Epithelial cell of prostate (primary cell): Measurements from ENCODE around the gene ADAMTS16.
"Not testable (repeated sequence)": the region's sequence is repeated elsewhere in the genome, so short reads cannot be mapped to it uniquely, and the experiment has no call there.

Experiments
- DNase-seq: peaks from one replicate; pipeline ENCODE4 v3.0.0-alpha.2; 2011; ENCODE audit warnings: low read depth, low spot score
- H3K27ac ChIP-seq: fragments of 450-650 bp; 2 replicates; pipeline ENCODE4 v1.5.1; 2017; ENCODE audit warnings: mild to moderate bottlenecking

Gene ADAMTS16

GRCh38 chr5:5139777-5140478, at the start of gene ADAMTS16:
Gene ADAMTS16 (plus strand): TSS chr5:5140330. CDS start chr5:5140468, 138 bp downstream.
- DNase-seq, result no peak
- H3K27ac ChIP-seq, result no peak within 1 kb of the TSS

- no peak for DNase-seq
- no peak overlapping the region for H3K27ac ChIP-seq
These were observed 48.0 kb upstream of the ADAMTS16 start for GRCh38 chr5:5092149-5092548.

- no peak for DNase-seq
- H3K27ac ChIP-seq, result no peak overlapping the region
These were observed 39.5 kb upstream of the ADAMTS16 start for GRCh38 chr5:5100635-5101034.

- no peak overlapping the region for H3K27ac ChIP-seq
- no peak for DNase-seq
These were observed 38.5 kb upstream of the ADAMTS16 start for GRCh38 chr5:5101676-5102075.

- no peak overlapping the region for H3K27ac ChIP-seq
- DNase-seq, result no peak
These were observed 36.9 kb upstream of the ADAMTS16 start for GRCh38 chr5:5103245-5103644.

GRCh38 chr5:5104550-5104949, 35.6 kb upstream of the ADAMTS16 start:
- no peak for DNase-seq
- no peak overlapping the region for H3K27ac ChIP-seq

- H3K27ac ChIP-seq, result no peak overlapping the region
- DNase-seq, result peak; percentile 24
These were observed 34.6 kb upstream of the ADAMTS16 start for GRCh38 chr5:5105531-5105930.

GRCh38 chr5:5116956-5117355, 23.2 kb upstream of the ADAMTS16 start:
- no peak overlapping the region for H3K27ac ChIP-seq
- DNase-seq, result no peak

- DNase-seq, result no peak
- H3K27ac ChIP-seq, result no peak overlapping the region
These were observed 17.4 kb upstream of the ADAMTS16 start for GRCh38 chr5:5122776-5123175.

GRCh38 chr5:5124231-5124630, 15.9 kb upstream of the ADAMTS16 start:
- DNase-seq, result no peak
- no peak overlapping the region for H3K27ac ChIP-seq

- peak; percentile 70 for DNase-seq
- H3K27ac ChIP-seq, result no peak overlapping the region
These were observed 13.7 kb upstream of the ADAMTS16 start for GRCh38 chr5:5126444-5126843.

GRCh38 chr5:5128766-5129165, 11.4 kb upstream of the ADAMTS16 start:
- no peak for DNase-seq
- no peak overlapping the region for H3K27ac ChIP-seq

- H3K27ac ChIP-seq, result no peak overlapping the region
- DNase-seq, result no peak
These were observed 7.9 kb upstream of the ADAMTS16 start for GRCh38 chr5:5132234-5132633.

GRCh38 chr5:5132693-5133295, 7.3 kb upstream of the ADAMTS16 start:
- no peak for DNase-seq
- no peak overlapping the region for H3K27ac ChIP-seq

- no peak for DNase-seq
These were observed 6.0 kb upstream of the ADAMTS16 start for GRCh38 chr5:5134107-5134506.

GRCh38 chr5:5135957-5136676, 4.0 kb upstream of the ADAMTS16 start:
- no peak overlapping the region for H3K27ac ChIP-seq
- peak; percentile 8 for DNase-seq

More at GRCh38 chr5:5134107-5134506, 6.0 kb upstream of the ADAMTS16 start:
- no peak overlapping the region for H3K27ac ChIP-seq

GRCh38 chr5:5137851-5138250, 2.3 kb upstream of the ADAMTS16 start:
- H3K27ac ChIP-seq, DNase-seq: not testable (repeated sequence)

- DNase-seq, result no peak
- H3K27ac ChIP-seq, result no peak overlapping the region
These were observed 774 bp upstream of the ADAMTS16 start for GRCh38 chr5:5139336-5139776.

- no peak overlapping the region for H3K27ac ChIP-seq
- DNase-seq, result no peak
These were observed 579 bp downstream of the ADAMTS16 start for GRCh38 chr5:5140479-5141338.

- no peak overlapping the region for H3K27ac ChIP-seq
- DNase-seq, result no peak
These were observed 1.1 kb downstream of the ADAMTS16 start for GRCh38 chr5:5141339-5141599.
